ENCODE data around the gene PRAMEF13. TPM values are rescaled to one million over a fixed set of nuclear protein-coding genes. Genes with fewer than 3 reads are reported as not detected.
A peak's percentile ranks its signal among the peaks of the same experiment; 100 is the strongest.
"Not testable (repeated sequence)": the region's sequence is repeated elsewhere in the genome, so short reads cannot be mapped to it uniquely, and the experiment has no call there.

Gene PRAMEF13
- total RNA-seq (2014; rRNA removed; shearing (Covaris generic); ENCODE audit: low replicate concordance), result not detected in 2 replicates

- not testable (repeated sequence) for H3K4me1 ChIP-seq (ENCODE audit: low read length); H3K27me3 ChIP-seq (ENCODE audit: low read length); H3K9ac ChIP-seq (ENCODE audit: low read length); H3K4me2 ChIP-seq (ENCODE audit: low read depth, low read length, poor library complexity, severe bottlenecking); H2AFZ ChIP-seq (ENCODE audit: low read length); H3K4me3 ChIP-seq (ENCODE audit: low read length); DNase-seq; H3K9me2 ChIP-seq (replicated peaks; ENCODE audit: insufficient read depth, low read length); H3K27ac ChIP-seq (ENCODE audit: low read length); H3K36me3 ChIP-seq (ENCODE audit: insufficient read depth, low read length); H3K9me3 ChIP-seq (ENCODE audit: low read length); H3K79me2 ChIP-seq (ENCODE audit: low read length); H4K20me1 ChIP-seq (ENCODE audit: insufficient read depth, low read depth, low read length)
Measured at GRCh38 chr1:13201309-13201708, at the start of gene PRAMEF13. TSS of gene PRAMEF13 (minus strand) at chr1:13201409. CDS start at chr1:13199589, 1,820 bp downstream.

- not testable (repeated sequence) for H3K27ac ChIP-seq (ENCODE audit: low read length); H3K4me1 ChIP-seq (ENCODE audit: low read length); H3K4me3 ChIP-seq (ENCODE audit: low read length); H2AFZ ChIP-seq (ENCODE audit: low read length); H3K27me3 ChIP-seq (ENCODE audit: low read length); DNase-seq; H3K79me2 ChIP-seq (ENCODE audit: low read length); H3K36me3 ChIP-seq (ENCODE audit: insufficient read depth, low read length); H3K9ac ChIP-seq (ENCODE audit: low read length); H3K4me2 ChIP-seq (ENCODE audit: low read depth, low read length, poor library complexity, severe bottlenecking); H3K9me3 ChIP-seq (ENCODE audit: low read length); H3K9me2 ChIP-seq (replicated peaks; ENCODE audit: insufficient read depth, low read length); H4K20me1 ChIP-seq (ENCODE audit: insufficient read depth, low read depth, low read length)
Measured at GRCh38 chr1:13247122-13247521, 45.9 kb upstream of the PRAMEF13 start.

- H4K20me1 ChIP-seq (ENCODE audit: insufficient read depth, low read depth, low read length); H3K4me1 ChIP-seq (ENCODE audit: low read length); H2AFZ ChIP-seq (ENCODE audit: low read length); H3K79me2 ChIP-seq (ENCODE audit: low read length); H3K27me3 ChIP-seq (ENCODE audit: low read length); H3K27ac ChIP-seq (ENCODE audit: low read length); H3K4me3 ChIP-seq (ENCODE audit: low read length); H3K9me3 ChIP-seq (ENCODE audit: low read length); H3K36me3 ChIP-seq (ENCODE audit: insufficient read depth, low read length); H3K9ac ChIP-seq (ENCODE audit: low read length); H3K4me2 ChIP-seq (ENCODE audit: low read depth, low read length, poor library complexity, severe bottlenecking); H3K9me2 ChIP-seq (replicated peaks; ENCODE audit: insufficient read depth, low read length): not testable (repeated sequence)
- DNase-seq, result peak; percentile 35
Measured at GRCh38 chr1:13246554-13246871, 45.3 kb upstream of the PRAMEF13 start.

- H3K27ac ChIP-seq (ENCODE audit: low read length); H3K79me2 ChIP-seq (ENCODE audit: low read length); H3K4me3 ChIP-seq (ENCODE audit: low read length); H3K4me2 ChIP-seq (ENCODE audit: low read depth, low read length, poor library complexity, severe bottlenecking); H3K27me3 ChIP-seq (ENCODE audit: low read length); H3K9ac ChIP-seq (ENCODE audit: low read length); H4K20me1 ChIP-seq (ENCODE audit: insufficient read depth, low read depth, low read length); H3K36me3 ChIP-seq (ENCODE audit: insufficient read depth, low read length); H2AFZ ChIP-seq (ENCODE audit: low read length); H3K4me1 ChIP-seq (ENCODE audit: low read length); H3K9me2 ChIP-seq (replicated peaks; ENCODE audit: insufficient read depth, low read length); H3K9me3 ChIP-seq (ENCODE audit: low read length): not testable (repeated sequence)
- peak; percentile 39 for DNase-seq
Measured at GRCh38 chr1:13245841-13246553, 44.8 kb upstream of the PRAMEF13 start.

- not testable (repeated sequence) for H3K79me2 ChIP-seq (ENCODE audit: low read length); H3K9me3 ChIP-seq (ENCODE audit: low read length); H3K4me2 ChIP-seq (ENCODE audit: low read depth, low read length, poor library complexity, severe bottlenecking); H3K4me3 ChIP-seq (ENCODE audit: low read length); H3K36me3 ChIP-seq (ENCODE audit: insufficient read depth, low read length); H3K4me1 ChIP-seq (ENCODE audit: low read length); H4K20me1 ChIP-seq (ENCODE audit: insufficient read depth, low read depth, low read length); DNase-seq; H3K9me2 ChIP-seq (replicated peaks; ENCODE audit: insufficient read depth, low read length); H3K27me3 ChIP-seq (ENCODE audit: low read length); H2AFZ ChIP-seq (ENCODE audit: low read length); H3K27ac ChIP-seq (ENCODE audit: low read length); H3K9ac ChIP-seq (ENCODE audit: low read length)
Measured at GRCh38 chr1:13243536-13244263, 42.5 kb upstream of the PRAMEF13 start.

- H3K79me2 ChIP-seq (ENCODE audit: low read length); H3K4me1 ChIP-seq (ENCODE audit: low read length); H3K4me2 ChIP-seq (ENCODE audit: low read depth, low read length, poor library complexity, severe bottlenecking); H3K9me2 ChIP-seq (replicated peaks; ENCODE audit: insufficient read depth, low read length); DNase-seq; H3K27me3 ChIP-seq (ENCODE audit: low read length); H3K27ac ChIP-seq (ENCODE audit: low read length); H3K9me3 ChIP-seq (ENCODE audit: low read length); H3K4me3 ChIP-seq (ENCODE audit: low read length); H3K36me3 ChIP-seq (ENCODE audit: insufficient read depth, low read length); H3K9ac ChIP-seq (ENCODE audit: low read length); H4K20me1 ChIP-seq (ENCODE audit: insufficient read depth, low read depth, low read length); H2AFZ ChIP-seq (ENCODE audit: low read length): not testable (repeated sequence)
Measured at GRCh38 chr1:13239633-13240032, 38.4 kb upstream of the PRAMEF13 start.

GRCh38 chr1:13237572-13237971 lies 36.4 kb upstream of the PRAMEF13 start:
- DNase-seq, result peak; percentile 33
- H3K27ac ChIP-seq (ENCODE audit: low read length); H3K4me2 ChIP-seq (ENCODE audit: low read depth, low read length, poor library complexity, severe bottlenecking); H4K20me1 ChIP-seq (ENCODE audit: insufficient read depth, low read depth, low read length); H3K79me2 ChIP-seq (ENCODE audit: low read length); H3K4me3 ChIP-seq (ENCODE audit: low read length); H3K36me3 ChIP-seq (ENCODE audit: insufficient read depth, low read length); H3K9ac ChIP-seq (ENCODE audit: low read length); H3K9me3 ChIP-seq (ENCODE audit: low read length); H2AFZ ChIP-seq (ENCODE audit: low read length); H3K4me1 ChIP-seq (ENCODE audit: low read length); H3K27me3 ChIP-seq (ENCODE audit: low read length); H3K9me2 ChIP-seq (replicated peaks; ENCODE audit: insufficient read depth, low read length): not testable (repeated sequence)

GRCh38 chr1:13234057-13234456 lies 32.8 kb upstream of the PRAMEF13 start:
- H3K27ac ChIP-seq (ENCODE audit: low read length); H3K9me2 ChIP-seq (replicated peaks; ENCODE audit: insufficient read depth, low read length); H3K9ac ChIP-seq (ENCODE audit: low read length); H4K20me1 ChIP-seq (ENCODE audit: insufficient read depth, low read depth, low read length); H3K36me3 ChIP-seq (ENCODE audit: insufficient read depth, low read length); H2AFZ ChIP-seq (ENCODE audit: low read length); H3K79me2 ChIP-seq (ENCODE audit: low read length); H3K4me3 ChIP-seq (ENCODE audit: low read length); H3K27me3 ChIP-seq (ENCODE audit: low read length); DNase-seq; H3K4me2 ChIP-seq (ENCODE audit: low read depth, low read length, poor library complexity, severe bottlenecking); H3K4me1 ChIP-seq (ENCODE audit: low read length); H3K9me3 ChIP-seq (ENCODE audit: low read length): not testable (repeated sequence)

All from Karpas-422 (cell line).